ENCODE data around the gene TTC7B. TPM values are rescaled to one million over a fixed set of nuclear protein-coding genes. Genes with fewer than 3 reads are reported as not detected.
A peak's percentile ranks its signal among the peaks of the same experiment; 100 is the strongest.

The TTC7B gene
- total and polyA plus RNA-seq, 2 donors (not counting 1 experiment from before 2014, with no cell fraction given), result 18.8 to 37.5 TPM

- TF ChIP-seq, protein P1, sequence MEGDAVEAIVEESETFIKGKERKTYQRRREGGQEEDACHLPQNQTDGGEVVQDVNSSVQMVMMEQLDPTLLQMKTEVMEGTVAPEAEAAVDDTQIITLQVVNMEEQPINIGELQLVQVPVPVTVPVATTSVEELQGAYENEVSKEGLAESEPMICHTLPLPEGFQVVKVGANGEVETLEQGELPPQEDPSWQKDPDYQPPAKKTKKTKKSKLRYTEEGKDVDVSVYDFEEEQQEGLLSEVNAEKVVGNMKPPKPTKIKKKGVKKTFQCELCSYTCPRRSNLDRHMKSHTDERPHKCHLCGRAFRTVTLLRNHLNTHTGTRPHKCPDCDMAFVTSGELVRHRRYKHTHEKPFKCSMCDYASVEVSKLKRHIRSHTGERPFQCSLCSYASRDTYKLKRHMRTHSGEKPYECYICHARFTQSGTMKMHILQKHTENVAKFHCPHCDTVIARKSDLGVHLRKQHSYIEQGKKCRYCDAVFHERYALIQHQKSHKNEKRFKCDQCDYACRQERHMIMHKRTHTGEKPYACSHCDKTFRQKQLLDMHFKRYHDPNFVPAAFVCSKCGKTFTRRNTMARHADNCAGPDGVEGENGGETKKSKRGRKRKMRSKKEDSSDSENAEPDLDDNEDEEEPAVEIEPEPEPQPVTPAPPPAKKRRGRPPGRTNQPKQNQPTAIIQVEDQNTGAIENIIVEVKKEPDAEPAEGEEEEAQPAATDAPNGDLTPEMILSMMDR (conservative IDR thresholded peaks at IDR 0.05 in 1 of 2, IDR thresholded peaks at IDR 0.05 in 1 of 2; ENCODE audit: low read depth in 1 of 2, low read length in 2 of 2), result no peak
- TF ChIP-seq EZH2 (IDR thresholded peaks at IDR 0.05; ENCODE audit: low read length, missing control alignments), result no peak
- DNase-seq (ENCODE audit: low read depth in 2 of 2), result peak in 1 of 2 donors; percentile 37
- H3K9ac ChIP-seq (ENCODE audit: insufficient read depth, low read length), result no peak overlapping the region
- no peaks in the 10 kb centered on the region for H3K4me1 ChIP-seq (ENCODE audit: control insufficient read depth, extremely low read depth, insufficient read depth, low read length)
- no peaks in the 10 kb centered on the region for H3K79me2 ChIP-seq (ENCODE audit: control insufficient read depth, insufficient read depth, low read length)
- H3K27ac ChIP-seq (ENCODE audit: insufficient read depth, low read length), result no peak overlapping the region
- no peaks in the 10 kb centered on the region for H4K20me1 ChIP-seq (ENCODE audit: control insufficient read depth, extremely low read depth, insufficient read depth, low read length)
- H3K27me3 ChIP-seq (ENCODE audit: control insufficient read depth, insufficient read depth, low read length), result peaks cover 2% of the 10 kb centered on the region
- H3K36me3 ChIP-seq (ENCODE audit: control insufficient read depth, insufficient read depth, low read length), result no peaks in the 10 kb centered on the region
- no peak overlapping the region for H2AFZ ChIP-seq (ENCODE audit: low read length)
- no peaks in the 10 kb centered on the region for H3K9me3 ChIP-seq (ENCODE audit: control insufficient read depth, insufficient read depth, low read depth, low read length)
- H3K4me2 ChIP-seq (ENCODE audit: extremely low read depth, insufficient read depth, low read length), result no peak overlapping the region
- no peak overlapping the region for H3K4me3 ChIP-seq (replicated peaks in 1 of 4; ENCODE audit: control extremely low read depth in 1 of 4, insufficient read depth in 1 of 4, low read depth in 3 of 4, low read length in 4 of 4)
Observed at GRCh38 chr14:90521084-90521929, 294.9 kb downstream of the TTC7B start.

GRCh38 chr14:90520326-90520725, 295.9 kb downstream of the TTC7B start:
- Histone ChIP-seq H3K4me1 (ENCODE audit: control insufficient read depth, extremely low read depth, insufficient read depth, low read length) (no peaks in the 10 kb centered on the region), H3K36me3 (ENCODE audit: control insufficient read depth, insufficient read depth, low read length) (no peaks in the 10 kb centered on the region), H3K9ac (ENCODE audit: insufficient read depth, low read length) (no peak overlapping the region), H4K20me1 (ENCODE audit: control insufficient read depth, extremely low read depth, insufficient read depth, low read length) (no peaks in the 10 kb centered on the region), H2AFZ (ENCODE audit: low read length) (no peak overlapping the region), H3K79me2 (ENCODE audit: control insufficient read depth, insufficient read depth, low read length) (no peaks in the 10 kb centered on the region), H3K9me3 (ENCODE audit: control insufficient read depth, insufficient read depth, low read depth, low read length) (no peaks in the 10 kb centered on the region), H3K4me3 (replicated peaks in 1 of 4; ENCODE audit: control extremely low read depth in 1 of 4, insufficient read depth in 1 of 4, low read depth in 3 of 4, low read length in 4 of 4) (no peak overlapping the region), H3K27me3 (ENCODE audit: control insufficient read depth, insufficient read depth, low read length) (peaks cover 2% of the 10 kb centered on the region), H3K4me2 (ENCODE audit: extremely low read depth, insufficient read depth, low read length) (no peak overlapping the region), H3K27ac (ENCODE audit: insufficient read depth, low read length) (no peak overlapping the region)
- TF ChIP-seq EZH2 (IDR thresholded peaks at IDR 0.05; ENCODE audit: low read length, missing control alignments), result no peak
- TF ChIP-seq, protein P1 (conservative IDR thresholded peaks at IDR 0.05 in 1 of 2, IDR thresholded peaks at IDR 0.05 in 1 of 2; ENCODE audit: low read depth in 1 of 2, low read length in 2 of 2), result no peak
- no peak for DNase-seq (ENCODE audit: low read depth in 2 of 2)

GRCh38 chr14:90519262-90519920, 296.8 kb downstream of the TTC7B start:
- no peaks in the 10 kb centered on the region for H3K9me3 ChIP-seq (ENCODE audit: control insufficient read depth, insufficient read depth, low read depth, low read length)
- no peak for DNase-seq (ENCODE audit: low read depth in 2 of 2)
- no peaks in the 10 kb centered on the region for H3K36me3 ChIP-seq (ENCODE audit: control insufficient read depth, insufficient read depth, low read length)
- no peaks in the 10 kb centered on the region for H3K79me2 ChIP-seq (ENCODE audit: control insufficient read depth, insufficient read depth, low read length)
- no peak overlapping the region for H3K9ac ChIP-seq (ENCODE audit: insufficient read depth, low read length)
- H3K27ac ChIP-seq (ENCODE audit: insufficient read depth, low read length), result no peak overlapping the region
- TF ChIP-seq EZH2 (IDR thresholded peaks at IDR 0.05; ENCODE audit: low read length, missing control alignments), result no peak
- TF ChIP-seq, protein P1 (conservative IDR thresholded peaks at IDR 0.05 in 1 of 2, IDR thresholded peaks at IDR 0.05 in 1 of 2; ENCODE audit: low read depth in 1 of 2, low read length in 2 of 2), result no peak
- H4K20me1 ChIP-seq (ENCODE audit: control insufficient read depth, extremely low read depth, insufficient read depth, low read length), result no peaks in the 10 kb centered on the region
- no peak overlapping the region for H3K4me2 ChIP-seq (ENCODE audit: extremely low read depth, insufficient read depth, low read length)
- peaks cover 2% of the 10 kb centered on the region for H3K27me3 ChIP-seq (ENCODE audit: control insufficient read depth, insufficient read depth, low read length)
- no peak overlapping the region for H2AFZ ChIP-seq (ENCODE audit: low read length)
- H3K4me1 ChIP-seq (ENCODE audit: control insufficient read depth, extremely low read depth, insufficient read depth, low read length), result no peaks in the 10 kb centered on the region
- H3K4me3 ChIP-seq (replicated peaks in 1 of 4; ENCODE audit: control extremely low read depth in 1 of 4, insufficient read depth in 1 of 4, low read depth in 3 of 4, low read length in 4 of 4), result no peak overlapping the region

All from fibroblast of lung (primary cell).